ENCODE results near the gene GMDS.

GRCh38 chr6:1906014-1906413 is 339.4 kb downstream of the GMDS start:
- no peak for TF ChIP-seq CTCF (IDR thresholded peaks at IDR 0.05 in 4 of 5, conservative IDR thresholded peaks at IDR 0.05 in 1 of 5)
- no peak for TF ChIP-seq POLR2A (IDR thresholded peaks at IDR 0.05)

Data from gastrocnemius medialis (tissue), 4 donors.